A673 (cell line): Measurements from ENCODE around the gene ERAL1.

Experiments used
- CTCF ChIP-seq: fragments of 300-800, 200-600 bp; sonication (generic); conservative IDR thresholded peaks from 2 replicates; pipeline ENCODE4 v1.5.1; 2017; ENCODE audit warnings: low read depth, mild to moderate bottlenecking, antibody characterized with exemption, low read length, moderate library complexity, mixed read lengths
- EZH2 ChIP-seq: fragments of 200-600 bp; sonication (generic); IDR thresholded peaks from 2 replicates; pipeline ENCODE4 v1.6.1; 2017; ENCODE audit warnings: borderline replicate concordance, low read depth, mild to moderate bottlenecking, mixed read lengths, antibody characterized with exemption, low read length; ENCODE audit not compliant: poor library complexity, severe bottlenecking

- TF ChIP-seq CTCF (no peak), EZH2 (no peak)
These were observed 12.5 kb downstream of the ERAL1 start for GRCh38 chr17:28867276-28867675.
